Measurements from ENCODE around the gene EFNA5. TPM values are rescaled to one million over a fixed set of nuclear protein-coding genes. Genes with fewer than 3 reads are reported as not detected.

EFNA5 gene
- polyA plus RNA-seq, 1 of the 3 experiments (the other 2 are of a cell fraction) = 0.81 TPM

GRCh38 chr5:107619781-107620180 lies 51.0 kb downstream of the EFNA5 start:
- H3K79me2 ChIP-seq (ENCODE audit: insufficient read depth) = no peaks in the 10 kb centered on the region
- TF ChIP-seq RFX5 (IDR thresholded peaks at IDR 0.05; ENCODE audit: low read length) (no peak), RCOR1 (IDR thresholded peaks at IDR 0.05; ENCODE audit: low read length) (no peak), USF1 (IDR thresholded peaks at IDR 0.05; ENCODE audit: borderline replicate concordance, low read depth) (no peak), TAF1 (IDR thresholded peaks at IDR 0.05; ENCODE audit: borderline replicate concordance, low read depth, low read length) (no peak), MXI1 (IDR thresholded peaks at IDR 0.05; ENCODE audit: low read depth, low read length) (no peak), RXRA (IDR thresholded peaks at IDR 0.05; ENCODE audit: borderline replicate concordance, low read depth) (no peak), MAX (IDR thresholded peaks at IDR 0.05; ENCODE audit: low read depth) (no peak), REST (IDR thresholded peaks at IDR 0.05; ENCODE audit: low read depth, low read length) (no peak)
- no peaks in the 10 kb centered on the region for H3K9me2 ChIP-seq
- no peaks in the 10 kb centered on the region for H3F3A ChIP-seq (replicated peaks; ENCODE audit: insufficient read depth)
- H3K9me3 ChIP-seq = no peaks in the 10 kb centered on the region
- H2AFZ ChIP-seq (ENCODE audit: low read depth) = no peak overlapping the region
- ChIA-PET POLR2A (interaction anchor here (0.6 kb wide), 1 partner anchor 51 kb away, joined by 3 read pairs; the partner anchor contains the start of gene EFNA5), CTCF (interaction anchor here (1.5 kb wide), 1 partner anchor 11 kb away, joined by 4 read pairs; no protein-coding TSS in a partner anchor)
- H3K27ac ChIP-seq (ENCODE audit: low read depth in 2 of 2, low read length in 1 of 2) = no peak overlapping the region; a peak in 1 of 4 replicates
- no peak overlapping the region for H3K4me3 ChIP-seq (ENCODE audit: low read depth in 2 of 2, low read length in 1 of 2)
- H3K4me1 ChIP-seq (ENCODE audit: control insufficient read depth in 1 of 2, insufficient read depth in 2 of 2, low read depth in 1 of 2, low read length in 1 of 2) = peaks cover 0 to 10% of the 10 kb centered on the region in 2 experiments; a peak in 2 of 4 replicates
- WGBS (ENCODE audit: low lambda C conversion rate) = 49% methylated on average over 2 of the region's 2 CpGs
- H4K20me1 ChIP-seq (ENCODE audit: insufficient read depth) = no peaks in the 10 kb centered on the region
- DNase-seq = no peak
- H3K27me3 ChIP-seq (ENCODE audit: insufficient read depth) = no peaks in the 10 kb centered on the region
- no peak overlapping the region for H3K4me2 ChIP-seq
- H3K36me3 ChIP-seq (replicated peaks in 1 of 2; ENCODE audit: control insufficient read depth in 1 of 2, insufficient read depth in 2 of 2, low read length in 1 of 2) = no peaks in the 10 kb centered on the region
- no peak overlapping the region for H3K9ac ChIP-seq

- no peaks in the 10 kb centered on the region for H4K20me1 ChIP-seq (ENCODE audit: insufficient read depth)
- WGBS (ENCODE audit: low lambda C conversion rate) = 85% methylated on average over 3 of the region's 3 CpGs
- no peak for TF ChIP-seq RCOR1 (IDR thresholded peaks at IDR 0.05; ENCODE audit: low read length)
- TF ChIP-seq TEAD4 (IDR thresholded peaks at IDR 0.05; ENCODE audit: borderline replicate concordance, insufficient read depth) = no peak
- no peak for TF ChIP-seq MAX (IDR thresholded peaks at IDR 0.05; ENCODE audit: low read depth)
- no peak for TF ChIP-seq RFX5 (IDR thresholded peaks at IDR 0.05; ENCODE audit: low read length)
- no peak for TF ChIP-seq RAD21 (IDR thresholded peaks at IDR 0.05; ENCODE audit: low read length)
- no peak for TF ChIP-seq EZH2phosphoT487 (IDR thresholded peaks at IDR 0.05; ENCODE audit: borderline replicate concordance, low read depth)
- TF ChIP-seq NFIC (IDR thresholded peaks at IDR 0.05; ENCODE audit: borderline replicate concordance) = no peak
- no peak for TF ChIP-seq REST (IDR thresholded peaks at IDR 0.05; ENCODE audit: low read depth, low read length)
- no peak overlapping the region for H3K27ac ChIP-seq (ENCODE audit: low read depth in 2 of 2, low read length in 1 of 2)
- ChIA-PET CTCF (interaction anchor here (5.1 kb wide), 1 partner anchor 46 kb away, joined by 16 read pairs; no protein-coding TSS in a partner anchor), POLR2A (no interaction called here)
- H3K9ac ChIP-seq = no peak overlapping the region
- H3K9me2 ChIP-seq = no peaks in the 10 kb centered on the region
- H3K79me2 ChIP-seq (ENCODE audit: insufficient read depth) = no peaks in the 10 kb centered on the region
- no peaks in the 10 kb centered on the region for H3K27me3 ChIP-seq (ENCODE audit: insufficient read depth)
- no peak overlapping the region for H2AFZ ChIP-seq (ENCODE audit: low read depth)
- H3K4me1 ChIP-seq (ENCODE audit: control insufficient read depth in 1 of 2, insufficient read depth in 2 of 2, low read depth in 1 of 2, low read length in 1 of 2) = peaks cover 0 to 10% of the 10 kb centered on the region in 2 experiments; a peak in 2 of 4 replicates
- no peaks in the 10 kb centered on the region for H3K9me3 ChIP-seq
- no peak overlapping the region for H3K4me3 ChIP-seq (ENCODE audit: low read depth in 2 of 2, low read length in 1 of 2)
- H3K4me2 ChIP-seq = no peak overlapping the region
- no peaks in the 10 kb centered on the region for H3F3A ChIP-seq (replicated peaks; ENCODE audit: insufficient read depth)
- no peaks in the 10 kb centered on the region for H3K36me3 ChIP-seq (replicated peaks in 1 of 2; ENCODE audit: control insufficient read depth in 1 of 2, insufficient read depth in 2 of 2, low read length in 1 of 2)
- no peak for DNase-seq
Observed at GRCh38 chr5:107618242-107618641, 52.5 kb downstream of the EFNA5 start.

All from SK-N-SH (cell line).